Hepatocyte (in vitro differentiated cells): Measurements from ENCODE around the gene XYLT1. TPM values are rescaled to one million over a fixed set of nuclear protein-coding genes. Genes with fewer than 3 reads are reported as not detected.

Experiments used
- DNase-seq: peaks from one replicate; pipeline ENCODE4 v3.0.0-alpha.2; 2016; ENCODE audit warnings: low spot score
- H2AFZ ChIP-seq: fragments of 200-600 bp; sonication (generic); 2 replicates; pipeline ENCODE4 v1.6.0; 2016; ENCODE audit warnings: antibody characterized with exemption, mild to moderate bottlenecking
- H3K27ac ChIP-seq: fragments of 200-600 bp; sonication (generic); 2 replicates; pipeline ENCODE4 v1.5.1; 2016; ENCODE audit warnings: mild to moderate bottlenecking
- H3K27me3 ChIP-seq: fragments of 200-600 bp; sonication (generic); 2 replicates; pipeline ENCODE4 v1.6.1; 2016
- H3K36me3 ChIP-seq: fragments of 200-600 bp; sonication (generic); replicated peaks from 2 replicates; pipeline ENCODE4 v1.5.1; 2016; ENCODE audit warnings: low read depth; ENCODE audit not compliant: insufficient read depth
- H3K4me1 ChIP-seq: fragments of 200-600 bp; sonication (generic); 2 replicates; pipeline ENCODE4 v1.5.1; 2016; ENCODE audit warnings: mild to moderate bottlenecking, moderate library complexity; ENCODE audit not compliant: insufficient read depth
- H3K4me2 ChIP-seq: fragments of 200-600 bp; sonication (generic); 2 replicates; pipeline ENCODE4 v1.6.0; 2016
- H3K4me3 ChIP-seq: fragments of 200-600 bp; sonication (generic); 2 replicates; pipeline ENCODE4 v1.5.1; 2016; ENCODE audit warnings: mild to moderate bottlenecking
- H3K79me2 ChIP-seq: fragments of 200-600 bp; sonication (generic); 2 replicates; pipeline ENCODE4 v1.6.0; 2017; ENCODE audit warnings: mild to moderate bottlenecking
- H3K9me2 ChIP-seq: fragments of 200-600 bp; sonication (generic); replicated peaks from 2 replicates; pipeline ENCODE4 v1.6.0; 2017; ENCODE audit warnings: mild to moderate bottlenecking; ENCODE audit not compliant: insufficient read depth
- H3K9me3 ChIP-seq: fragments of 200-600 bp; sonication (generic); 2 replicates; pipeline ENCODE4 v1.5.1; 2016; ENCODE audit warnings: low read depth, mild to moderate bottlenecking
- H4K20me1 ChIP-seq: fragments of 200-600 bp; sonication (generic); 2 replicates; pipeline ENCODE4 v1.6.0; 2016; ENCODE audit warnings: mild to moderate bottlenecking; ENCODE audit not compliant: insufficient read depth, poor library complexity, severe bottlenecking
- CTCF ChIP-seq: fragments of 200-600 bp; sonication (generic); IDR thresholded peaks from 2 replicates; pipeline ENCODE4 v1.5.1; 2016; ENCODE audit warnings: antibody characterized with exemption, mild to moderate bottlenecking; ENCODE audit not compliant: poor library complexity
- EZH2 ChIP-seq: fragments of 200-600 bp; sonication (generic); IDR thresholded peaks from 2 replicates; pipeline ENCODE4 v1.6.1; 2016; ENCODE audit warnings: antibody characterized with exemption, mild to moderate bottlenecking, borderline replicate concordance
- EZH2phosphoT487 ChIP-seq: fragments of 200-600 bp; sonication (generic); IDR thresholded peaks from one replicate; pipeline ENCODE4 v1.6.1; 2018; ENCODE audit warnings: antibody characterized with exemption, mild to moderate bottlenecking, low read depth, moderate library complexity; ENCODE audit not compliant: unreplicated experiment, severe bottlenecking
- WGBS: methylation state at CpG from one replicate; pipeline ENCODE4 v1.1.6; 2016; ENCODE audit warnings: low lambda C conversion rate; ENCODE audit errors: missing lambda C conversion rate; 5-methylcytosine and 5-hydroxymethylcytosine counted together
- polyA plus RNA-seq: library from polyadenylated mRNA; unstranded; fragments of >200 nt; fragmentation: Nextera tagmentation; extraction: Ambion mirVana; gene quantifications from 2 replicates; pipeline ENCODE4 v1.2.1, GENCODE V29; 2016
- total RNA-seq: library from RNA; depleted of rRNA; stranded (reverse); fragments of >200 nt; gene quantifications from 2 replicates; pipeline ENCODE4 v1.2.3, GENCODE V29; 2014

XYLT1 gene
- total and polyA plus RNA-seq, 2 experiments from 2014 or later = 6.9 to 13.7 TPM

- no peaks in the 10 kb centered on the region for H3K9me3 ChIP-seq
- peaks cover 3% of the 10 kb centered on the region for H3K79me2 ChIP-seq
- no peaks in the 10 kb centered on the region for H3K9me2 ChIP-seq
- H3K4me2 ChIP-seq = no peak overlapping the region
- H3K27ac ChIP-seq = no peak overlapping the region
- no peak overlapping the region for H2AFZ ChIP-seq
- H3K27me3 ChIP-seq = no peaks in the 10 kb centered on the region
- no peak for DNase-seq
- no peaks in the 10 kb centered on the region for H3K36me3 ChIP-seq
- H3K4me3 ChIP-seq = no peak overlapping the region
- 32% methylated on average over 3 of the region's 3 CpGs for WGBS
- H3K4me1 ChIP-seq = no peaks in the 10 kb centered on the region
- H4K20me1 ChIP-seq = no peaks in the 10 kb centered on the region
- TF ChIP-seq EZH2phosphoT487 = no peak
- no peak for TF ChIP-seq CTCF
- TF ChIP-seq EZH2 = no peak
Measured at GRCh38 chr16:17353561-17353960, 117.2 kb downstream of the XYLT1 start.

GRCh38 chr16:17351441-17352035 lies 119.2 kb downstream of the XYLT1 start:
- Histone ChIP-seq H2AFZ (no peak overlapping the region), H3K27ac (no peak overlapping the region), H3K9me2 (no peaks in the 10 kb centered on the region), H3K4me1 (peaks cover 7% of the 10 kb centered on the region), H4K20me1 (no peaks in the 10 kb centered on the region), H3K4me2 (no peak overlapping the region), H3K27me3 (no peaks in the 10 kb centered on the region), H3K36me3 (no peaks in the 10 kb centered on the region), H3K79me2 (no peaks in the 10 kb centered on the region), H3K9me3 (no peaks in the 10 kb centered on the region), H3K4me3 (no peak overlapping the region)
- TF ChIP-seq CTCF = no peak
- TF ChIP-seq EZH2phosphoT487 = no peak
- no peak for TF ChIP-seq EZH2
- DNase-seq = no peak
- WGBS = 85% methylated on average over 6 of the region's 6 CpGs

GRCh38 chr16:17350207-17350606 lies 120.6 kb downstream of the XYLT1 start:
- no peaks in the 10 kb centered on the region for H4K20me1 ChIP-seq
- no peaks in the 10 kb centered on the region for H3K27me3 ChIP-seq
- 97% methylated on average over 4 of the region's 4 CpGs for WGBS
- no peak overlapping the region for H2AFZ ChIP-seq
- DNase-seq = no peak
- no peaks in the 10 kb centered on the region for H3K9me3 ChIP-seq
- no peaks in the 10 kb centered on the region for H3K9me2 ChIP-seq
- no peak for TF ChIP-seq CTCF
- no peak for TF ChIP-seq EZH2phosphoT487
- no peak for TF ChIP-seq EZH2
- H3K27ac ChIP-seq = no peak overlapping the region
- no peaks in the 10 kb centered on the region for H3K79me2 ChIP-seq
- H3K36me3 ChIP-seq = no peaks in the 10 kb centered on the region
- H3K4me1 ChIP-seq = peaks cover 10% of the 10 kb centered on the region
- H3K4me2 ChIP-seq = no peak overlapping the region
- no peak overlapping the region for H3K4me3 ChIP-seq

- H3K4me3 ChIP-seq = no peak overlapping the region
- 97% methylated on average over 11 of the region's 11 CpGs for WGBS
- H3K79me2 ChIP-seq = no peaks in the 10 kb centered on the region
- H3K27ac ChIP-seq = no peak overlapping the region
- DNase-seq = no peak
- no peak overlapping the region for H2AFZ ChIP-seq
- no peaks in the 10 kb centered on the region for H3K9me2 ChIP-seq
- peaks cover 10% of the 10 kb centered on the region for H3K4me1 ChIP-seq
- no peaks in the 10 kb centered on the region for H3K27me3 ChIP-seq
- H4K20me1 ChIP-seq = no peaks in the 10 kb centered on the region
- no peaks in the 10 kb centered on the region for H3K36me3 ChIP-seq
- no peaks in the 10 kb centered on the region for H3K9me3 ChIP-seq
- TF ChIP-seq EZH2 = no peak
- TF ChIP-seq CTCF = no peak
- TF ChIP-seq EZH2phosphoT487 = no peak
- H3K4me2 ChIP-seq = no peak overlapping the region
Measured at GRCh38 chr16:17348826-17349225, 121.9 kb downstream of the XYLT1 start.
